ENCODE data around the gene SETX. TPM values are rescaled to one million over a fixed set of nuclear protein-coding genes. Genes with fewer than 3 reads are reported as not detected.

Gene SETX
- total RNA-seq, 2 experiments from 2014 or later, result 67.9 to 79.2 TPM

DNA sequence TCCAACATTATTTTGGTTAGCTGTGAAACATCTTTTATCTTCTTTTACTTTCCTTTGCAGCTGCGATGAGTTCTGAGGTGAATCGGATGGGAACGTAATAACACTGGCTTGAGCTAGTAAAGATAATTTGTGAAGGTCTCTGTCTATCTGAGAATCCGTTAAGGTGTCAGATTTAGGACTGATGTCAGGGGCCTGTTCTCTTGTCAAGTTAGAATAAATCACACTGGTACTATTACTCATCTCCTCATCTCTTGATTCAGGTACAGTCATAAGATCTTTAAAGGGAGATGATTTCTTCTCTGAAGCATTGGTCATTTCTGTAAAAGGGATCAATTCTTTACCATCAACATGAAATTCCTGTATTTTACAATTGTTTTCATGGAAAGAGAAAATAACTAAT is 26.2 kb downstream of the SETX start:
- intact Hi-C loops (cut with micrococcal nuclease; ENCODE audit: unreplicated experiment), result no loop called here
- Histone ChIP-seq H3K9me3 (ENCODE audit: low read length) (no peaks in the 10 kb centered on the region), H4K20me1 (ENCODE audit: insufficient read depth, low read length) (no peaks in the 10 kb centered on the region), H3K9me2 (ENCODE audit: insufficient read depth, low read length) (no peaks in the 10 kb centered on the region), H2AFZ (ENCODE audit: low read length) (no peak overlapping the region), H3K79me2 (ENCODE audit: insufficient read depth, low read depth, low read length) (peaks cover 10% of the 10 kb centered on the region; the same call in 1 of the 2 replicates), H3K36me3 (ENCODE audit: insufficient read depth, low read length) (peaks cover 96% of the 10 kb centered on the region), H3K27ac (ENCODE audit: low read depth, low read length, poor library complexity, severe bottlenecking) (no peak overlapping the region), H3K4me3 (ENCODE audit: low read depth, low read length, poor library complexity, severe bottlenecking) (no peak overlapping the region), H3K4me2 (ENCODE audit: low read length) (no peak overlapping the region), H3K4me1 (ENCODE audit: insufficient read depth, low read length, poor library complexity, severe bottlenecking) (no peaks in the 10 kb centered on the region)
- TF ChIP-seq EZH2phosphoT487 (IDR thresholded peaks at IDR 0.05; ENCODE audit: borderline replicate concordance, low read depth, low read length), result no peak
- TF ChIP-seq, protein P1, sequence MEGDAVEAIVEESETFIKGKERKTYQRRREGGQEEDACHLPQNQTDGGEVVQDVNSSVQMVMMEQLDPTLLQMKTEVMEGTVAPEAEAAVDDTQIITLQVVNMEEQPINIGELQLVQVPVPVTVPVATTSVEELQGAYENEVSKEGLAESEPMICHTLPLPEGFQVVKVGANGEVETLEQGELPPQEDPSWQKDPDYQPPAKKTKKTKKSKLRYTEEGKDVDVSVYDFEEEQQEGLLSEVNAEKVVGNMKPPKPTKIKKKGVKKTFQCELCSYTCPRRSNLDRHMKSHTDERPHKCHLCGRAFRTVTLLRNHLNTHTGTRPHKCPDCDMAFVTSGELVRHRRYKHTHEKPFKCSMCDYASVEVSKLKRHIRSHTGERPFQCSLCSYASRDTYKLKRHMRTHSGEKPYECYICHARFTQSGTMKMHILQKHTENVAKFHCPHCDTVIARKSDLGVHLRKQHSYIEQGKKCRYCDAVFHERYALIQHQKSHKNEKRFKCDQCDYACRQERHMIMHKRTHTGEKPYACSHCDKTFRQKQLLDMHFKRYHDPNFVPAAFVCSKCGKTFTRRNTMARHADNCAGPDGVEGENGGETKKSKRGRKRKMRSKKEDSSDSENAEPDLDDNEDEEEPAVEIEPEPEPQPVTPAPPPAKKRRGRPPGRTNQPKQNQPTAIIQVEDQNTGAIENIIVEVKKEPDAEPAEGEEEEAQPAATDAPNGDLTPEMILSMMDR (conservative IDR thresholded peaks at IDR 0.05; ENCODE audit: low read length), result no peak
- BruUV-seq (replicated peaks), result no TSS peak
- ChIA-PET POLR2A (no interaction called here), CTCF (ENCODE audit: unreplicated experiment) (no interaction called here)
- DNase-seq (ENCODE audit: low spot score), result no peak

DNA sequence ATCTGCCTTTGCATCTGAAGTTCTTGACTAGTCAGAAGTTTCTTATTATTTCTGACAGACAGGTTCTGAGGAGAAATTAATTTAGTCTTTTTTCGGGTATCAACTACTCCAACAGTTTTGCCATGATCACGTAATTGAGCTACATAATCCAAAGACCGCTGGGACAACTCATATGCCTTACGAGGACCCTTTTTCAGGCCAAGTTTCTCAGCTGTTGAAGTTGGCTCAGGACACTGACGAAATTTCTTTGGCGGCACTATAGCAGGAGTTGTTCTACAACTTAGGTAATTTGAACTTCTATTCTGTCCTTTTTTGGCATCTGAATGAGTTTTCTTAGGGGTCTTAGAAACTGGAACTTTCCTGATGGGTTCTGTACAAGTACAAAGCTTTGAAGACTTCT is 27.2 kb downstream of the SETX start:
- Histone ChIP-seq H4K20me1 (ENCODE audit: insufficient read depth, low read length) (no peaks in the 10 kb centered on the region), H3K36me3 (ENCODE audit: insufficient read depth, low read length) (peaks cover 99% of the 10 kb centered on the region), H3K9me3 (ENCODE audit: low read length) (no peaks in the 10 kb centered on the region), H3K4me2 (ENCODE audit: low read length) (no peak overlapping the region), H3K4me3 (ENCODE audit: low read depth, low read length, poor library complexity, severe bottlenecking) (no peak overlapping the region), H3K27ac (ENCODE audit: low read depth, low read length, poor library complexity, severe bottlenecking) (no peak overlapping the region), H2AFZ (ENCODE audit: low read length) (no peak overlapping the region), H3K79me2 (ENCODE audit: insufficient read depth, low read depth, low read length) (peaks cover 16% of the 10 kb centered on the region; the same call in 1 of the 2 replicates), H3K4me1 (ENCODE audit: insufficient read depth, low read length, poor library complexity, severe bottlenecking) (no peaks in the 10 kb centered on the region), H3K9me2 (ENCODE audit: insufficient read depth, low read length) (no peaks in the 10 kb centered on the region)
- POLR2A ChIA-PET, result no interaction called here
- CTCF ChIA-PET (ENCODE audit: unreplicated experiment), result interaction anchor here (0.5 kb wide), 1 partner anchor 489 kb away, joined by 3 read pairs; no protein-coding TSS in a partner anchor
- TF ChIP-seq EZH2phosphoT487 (IDR thresholded peaks at IDR 0.05; ENCODE audit: borderline replicate concordance, low read depth, low read length), result no peak
- TF ChIP-seq, protein P1 (conservative IDR thresholded peaks at IDR 0.05; ENCODE audit: low read length), result no peak
- intact Hi-C loops (cut with micrococcal nuclease; ENCODE audit: unreplicated experiment), result no loop called here
- BruUV-seq (replicated peaks), result no TSS peak
- DNase-seq (ENCODE audit: low spot score), result no peak

DNA sequence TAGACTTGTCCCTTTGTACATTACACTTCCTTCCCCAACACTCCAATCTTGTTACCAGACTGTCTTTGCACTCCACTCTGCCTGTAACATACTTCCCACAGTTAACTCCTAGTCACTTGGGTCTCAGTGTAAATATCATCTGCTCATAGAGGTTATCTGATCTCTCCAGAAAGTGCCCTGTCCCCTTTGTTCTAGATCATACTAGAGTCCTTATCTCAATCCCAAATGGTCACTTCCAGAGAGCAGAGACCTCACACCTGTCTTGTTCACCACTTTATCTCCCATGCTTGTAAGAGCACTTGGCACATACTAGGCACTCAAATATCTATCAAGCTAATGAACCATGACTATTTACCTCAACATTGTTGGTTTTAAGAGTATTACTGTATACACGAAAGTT is 30.4 kb downstream of the SETX start:
- H3K4me2 ChIP-seq (ENCODE audit: low read length), result no peak overlapping the region
- 0 out of 2 replicates have a peak, but pooled peaks cover under 1% of the 10 kb centered on the region for H4K20me1 ChIP-seq (ENCODE audit: insufficient read depth, low read length)
- DNase-seq (ENCODE audit: low spot score), result no peak
- H3K36me3 ChIP-seq (ENCODE audit: insufficient read depth, low read length), result peaks cover 91% of the 10 kb centered on the region
- H3K27ac ChIP-seq (ENCODE audit: low read depth, low read length, poor library complexity, severe bottlenecking), result no peak overlapping the region
- TF ChIP-seq, protein P1 (conservative IDR thresholded peaks at IDR 0.05; ENCODE audit: low read length), result no peak
- no peak for TF ChIP-seq EZH2phosphoT487 (IDR thresholded peaks at IDR 0.05; ENCODE audit: borderline replicate concordance, low read depth, low read length)
- H3K4me3 ChIP-seq (ENCODE audit: low read depth, low read length, poor library complexity, severe bottlenecking), result no peak overlapping the region
- BruUV-seq (replicated peaks), result no TSS peak
- H3K9me3 ChIP-seq (ENCODE audit: low read length), result no peaks in the 10 kb centered on the region
- no peaks in the 10 kb centered on the region for H3K4me1 ChIP-seq (ENCODE audit: insufficient read depth, low read length, poor library complexity, severe bottlenecking)
- H3K9me2 ChIP-seq (ENCODE audit: insufficient read depth, low read length), result no peaks in the 10 kb centered on the region
- CTCF ChIA-PET (ENCODE audit: unreplicated experiment), result no interaction called here
- H2AFZ ChIP-seq (ENCODE audit: low read length), result no peak overlapping the region
- H3K79me2 ChIP-seq (ENCODE audit: insufficient read depth, low read depth, low read length), result peaks cover 24% of the 10 kb centered on the region; the same call in 1 of the 2 replicates
- intact Hi-C loops (cut with micrococcal nuclease; ENCODE audit: unreplicated experiment), result no loop called here
- POLR2A ChIA-PET, result no interaction called here

Measured in OCI-LY7 (cell line).